Hematopoietic multipotent progenitor cell treated with erythropoietin and hydrocortisone succinate and interleukin-3 and kit ligand, for 15 days (in vitro differentiated cells): ENCODE results near the gene EPS8L1.
"Not testable (repeated sequence)": the region's sequence is repeated elsewhere in the genome, so short reads cannot be mapped to it uniquely, and the experiment has no call there.

Experiments used
- DNase-seq: peaks from one replicate; pipeline ENCODE4 v3.0.0-alpha.2; 2015; ENCODE audit warnings: low spot score

The EPS8L1 gene

DNA sequence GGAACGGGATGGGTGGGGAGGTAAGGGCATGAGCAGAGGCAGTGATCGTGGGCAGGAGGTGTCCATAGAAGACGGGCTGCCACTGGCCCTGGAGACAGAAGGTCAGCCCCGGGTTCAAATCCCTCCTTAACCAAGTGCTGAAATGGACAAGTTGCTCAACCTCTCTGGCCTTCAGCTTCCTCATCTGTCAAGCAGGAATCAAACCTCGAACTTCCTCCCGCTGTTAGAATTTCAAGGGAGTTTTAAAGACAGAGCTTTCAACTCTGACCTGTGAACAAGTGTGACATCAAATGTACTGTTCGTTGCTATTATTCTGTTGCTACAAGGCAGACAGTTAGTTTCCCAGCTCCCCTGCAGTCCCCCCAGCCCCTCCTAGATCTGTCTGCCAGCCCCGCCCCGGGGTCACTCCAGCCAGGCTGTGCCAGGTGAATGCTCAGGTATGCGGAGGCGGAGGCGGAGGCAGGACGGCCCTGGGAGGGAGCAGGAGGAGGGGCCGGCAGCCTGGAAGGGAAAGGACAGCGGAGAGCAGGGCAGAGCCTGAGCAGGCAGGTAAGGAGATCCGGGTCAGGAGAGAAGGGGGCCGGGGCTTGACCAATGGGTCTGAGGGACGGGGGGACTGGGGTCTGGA lies at the start of gene EPS8L1:
TSS of gene EPS8L1 (plus strand) at position 499 of the 628 bp plus-strand sequence. CDS start 576 bp downstream, outside the sequence.
- no peak for DNase-seq

DNA sequence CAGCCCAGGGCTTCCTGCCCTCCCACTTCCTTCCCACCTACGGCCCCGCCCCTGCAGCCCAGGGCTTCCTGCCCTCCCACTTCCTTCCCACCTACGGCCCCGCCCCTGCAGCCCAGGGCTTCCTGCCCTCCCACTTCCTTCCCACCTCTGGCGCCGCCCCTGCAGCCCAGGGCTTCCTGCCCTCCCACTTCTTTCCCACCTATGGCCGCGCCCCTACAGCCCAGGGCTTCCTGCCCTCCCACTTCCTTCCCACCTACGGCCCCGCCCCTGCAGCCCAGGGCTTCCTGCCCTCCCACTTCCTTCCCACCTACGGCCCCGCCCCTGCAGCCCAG lies 48.6 kb upstream of the EPS8L1 start:
- DNase-seq = not testable (repeated sequence)

DNA sequence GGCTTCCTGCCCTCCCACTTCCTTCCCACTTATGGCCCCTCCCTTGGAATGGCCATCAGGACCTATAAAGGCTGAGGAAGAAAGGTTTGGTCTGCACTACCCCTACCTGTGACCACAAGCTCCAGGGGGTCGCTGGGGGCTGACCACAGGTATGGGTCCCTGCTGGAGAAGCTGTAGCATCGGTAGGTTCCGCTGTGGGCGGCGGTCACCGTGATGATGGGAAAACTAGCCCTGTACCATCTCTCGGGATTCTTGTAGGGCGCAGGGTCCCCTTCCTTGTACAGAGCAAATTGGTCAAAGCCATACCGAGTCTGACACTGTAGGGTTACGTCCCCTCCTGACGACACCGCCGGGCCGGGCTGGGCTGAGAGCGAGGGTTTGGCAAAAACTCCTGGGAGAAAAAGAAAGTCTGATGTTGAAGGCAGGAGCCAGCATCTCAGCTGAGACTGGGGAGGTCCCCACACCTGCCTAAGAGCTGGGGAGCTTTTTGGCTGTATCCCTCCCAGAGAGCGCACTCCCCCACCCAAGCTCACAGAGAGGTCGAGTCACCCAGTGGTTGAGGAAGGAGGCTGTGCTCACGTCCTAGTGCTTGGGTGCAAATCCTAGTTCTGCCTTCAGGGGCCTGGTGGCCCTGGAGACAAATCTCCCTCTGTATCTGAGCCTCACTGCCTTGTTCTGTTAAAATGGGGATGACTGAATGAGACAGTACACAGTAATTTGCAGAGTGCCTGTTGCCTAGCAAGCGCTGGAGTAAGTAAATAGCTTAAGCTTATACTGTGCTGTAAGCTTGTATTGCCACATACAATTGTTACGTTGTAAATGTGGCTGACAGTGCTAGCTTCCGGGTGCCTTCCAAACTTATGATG lies 48.0 kb upstream of the EPS8L1 start:
- DNase-seq = no peak

DNA sequence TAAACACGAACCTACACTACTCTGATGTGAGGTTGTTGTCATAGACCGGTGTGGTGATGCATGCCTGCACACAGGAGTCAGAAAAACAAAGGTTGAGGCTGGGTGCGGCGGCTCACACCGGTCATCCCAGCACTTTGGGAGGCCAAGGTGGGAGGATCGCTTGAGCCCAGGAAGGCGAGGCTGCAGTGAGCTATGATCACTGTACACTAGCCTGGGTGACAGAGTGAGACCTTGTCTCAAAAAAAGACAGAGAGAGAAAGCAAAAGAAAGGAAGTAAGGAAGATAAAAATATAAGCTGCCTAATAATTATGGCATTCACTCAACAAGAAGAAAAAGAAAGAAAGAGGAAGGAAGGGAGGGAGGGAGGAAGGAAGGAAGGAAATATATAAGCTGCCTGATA lies 46.9 kb upstream of the EPS8L1 start:
- DNase-seq = no peak

DNA sequence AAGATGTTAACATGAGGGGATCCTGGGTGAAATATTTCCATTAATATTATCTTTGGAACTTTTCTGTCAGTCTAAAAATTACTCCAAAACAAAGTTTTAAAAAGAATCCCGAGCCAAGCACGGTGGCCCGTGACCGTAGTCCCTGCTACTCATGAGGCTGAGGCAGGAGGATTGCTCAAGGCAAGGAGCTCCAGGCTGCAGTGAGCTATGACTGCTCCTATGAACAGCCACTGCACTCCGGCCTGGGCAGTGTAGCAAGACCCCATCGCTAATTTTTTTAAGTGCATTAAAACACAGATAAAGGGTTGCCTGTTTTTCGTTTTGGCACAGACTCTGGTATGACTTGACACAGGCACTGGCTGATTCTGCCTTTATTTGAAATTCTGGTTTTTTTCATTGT lies 44.5 kb upstream of the EPS8L1 start:
- no peak for DNase-seq

DNA sequence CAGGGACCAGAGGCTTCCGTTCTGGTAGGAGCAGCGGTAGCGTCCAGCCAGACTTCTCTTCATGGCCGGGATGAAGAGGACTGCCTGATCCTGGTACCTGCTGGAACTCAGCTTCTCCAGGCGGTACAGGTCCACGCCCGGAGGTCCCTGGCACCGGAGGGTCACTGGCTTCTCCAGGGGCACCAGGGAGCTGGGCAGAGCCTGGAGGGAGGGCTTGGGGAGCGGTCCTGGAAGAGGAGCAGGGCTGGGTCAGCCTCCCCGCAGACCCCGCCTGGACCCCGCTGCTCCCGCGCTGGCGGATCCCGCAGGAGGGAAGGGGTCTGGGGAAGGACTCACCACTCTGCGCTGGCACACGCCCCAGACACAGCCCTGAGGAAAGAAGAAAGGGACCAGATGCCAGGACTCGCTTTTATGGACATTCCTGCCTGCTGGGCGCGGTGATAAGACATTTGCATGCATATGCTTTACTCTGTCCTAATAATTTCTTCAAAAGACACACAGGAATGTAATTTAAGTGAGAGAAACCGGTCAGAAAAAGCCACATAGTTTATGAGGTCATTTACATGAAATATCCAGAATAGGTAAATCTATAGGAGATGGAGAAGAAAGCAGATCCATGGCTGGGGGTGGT lies 43.4 kb upstream of the EPS8L1 start:
- no peak for DNase-seq

DNA sequence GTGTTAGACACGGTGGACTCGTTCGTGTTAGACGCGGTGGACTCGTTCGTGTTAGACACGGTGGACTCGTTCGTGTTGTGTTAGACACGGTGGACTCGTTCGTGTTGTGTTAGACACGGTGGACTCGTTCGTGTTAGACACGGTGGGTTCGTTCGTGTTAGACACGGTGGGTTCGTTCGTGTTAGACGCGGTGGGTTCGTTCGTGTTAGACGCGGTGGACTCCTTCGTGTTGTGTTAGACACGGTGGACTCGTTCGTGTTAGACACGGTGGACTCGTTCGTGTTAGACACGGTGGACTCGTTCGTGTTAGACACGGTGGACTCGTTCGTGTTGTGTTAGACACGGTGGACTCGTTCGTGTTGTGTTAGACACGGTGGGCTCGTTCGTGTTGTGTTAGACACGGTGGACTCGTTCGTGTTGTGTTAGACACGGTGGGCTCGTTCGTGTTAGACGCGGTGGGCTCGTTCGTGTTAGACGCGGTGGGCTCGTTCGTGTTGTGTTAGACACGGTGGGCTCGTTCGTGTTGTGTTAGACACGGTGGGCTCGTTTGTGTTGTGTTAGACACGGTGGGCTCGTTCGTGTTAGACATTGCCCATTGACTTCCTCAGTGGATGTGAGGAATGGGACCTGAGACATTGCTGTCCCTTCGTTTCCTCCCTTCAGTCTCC lies 42.6 kb upstream of the EPS8L1 start:
- not testable (repeated sequence) for DNase-seq

DNA sequence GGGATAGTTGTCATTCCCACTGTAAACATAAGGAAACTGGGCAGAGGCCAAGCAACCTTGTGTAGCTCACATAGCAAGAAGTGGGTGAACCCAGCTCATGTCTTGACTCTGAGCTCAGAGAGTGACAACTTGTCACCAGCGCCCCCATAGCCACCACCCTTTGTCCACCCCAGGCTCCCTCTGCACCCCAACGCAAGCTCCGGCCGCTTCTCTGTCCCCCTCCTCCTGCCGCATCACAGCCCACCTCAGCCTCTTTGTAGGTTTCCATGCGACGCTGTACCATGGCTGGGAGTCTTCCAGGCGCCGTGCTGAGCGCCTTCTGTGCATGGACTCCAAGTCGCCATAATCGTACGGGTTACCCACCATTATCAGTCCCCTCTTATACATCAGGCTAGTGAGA lies 40.9 kb upstream of the EPS8L1 start:
- no peak for DNase-seq

DNA sequence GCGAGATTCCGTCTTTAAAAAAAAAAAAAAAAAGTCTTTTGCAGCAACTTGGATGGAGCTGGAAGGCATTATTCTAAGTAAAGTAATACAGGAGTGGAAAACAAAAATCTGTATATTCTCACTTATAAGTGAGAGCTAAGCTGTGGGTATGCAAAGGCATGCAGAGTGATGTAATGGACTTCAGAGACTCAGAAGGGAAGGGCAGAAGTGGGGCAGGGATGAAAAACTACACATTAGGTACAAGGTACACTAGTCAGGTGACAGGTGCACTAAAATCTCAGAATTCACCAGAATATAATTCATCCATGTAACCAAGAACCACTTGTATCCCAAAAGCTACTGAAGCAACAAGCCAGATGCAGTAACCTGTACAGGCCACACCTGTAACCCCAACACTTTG lies 39.6 kb upstream of the EPS8L1 start:
- no peak for DNase-seq

DNA sequence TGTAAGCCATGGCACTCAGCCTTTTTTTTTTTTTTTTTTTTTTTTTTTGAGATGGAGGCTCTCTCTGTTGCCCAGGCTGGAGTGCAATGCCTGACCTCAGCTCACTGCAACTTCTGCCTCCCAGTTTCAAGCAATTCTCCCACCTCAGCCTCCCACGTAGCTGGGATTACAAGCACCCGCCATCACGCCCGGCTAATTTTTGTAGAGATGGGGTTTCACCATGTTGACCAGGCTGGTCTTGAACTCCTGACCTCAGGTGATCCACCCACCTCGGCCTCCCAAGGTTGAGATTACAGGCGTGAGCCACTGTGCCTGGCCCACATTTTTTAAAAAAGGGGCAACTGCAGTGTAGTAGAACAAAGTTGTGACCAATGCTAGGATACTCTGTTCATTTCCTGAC lies 38.1 kb upstream of the EPS8L1 start:
- DNase-seq = not testable (repeated sequence)

DNA sequence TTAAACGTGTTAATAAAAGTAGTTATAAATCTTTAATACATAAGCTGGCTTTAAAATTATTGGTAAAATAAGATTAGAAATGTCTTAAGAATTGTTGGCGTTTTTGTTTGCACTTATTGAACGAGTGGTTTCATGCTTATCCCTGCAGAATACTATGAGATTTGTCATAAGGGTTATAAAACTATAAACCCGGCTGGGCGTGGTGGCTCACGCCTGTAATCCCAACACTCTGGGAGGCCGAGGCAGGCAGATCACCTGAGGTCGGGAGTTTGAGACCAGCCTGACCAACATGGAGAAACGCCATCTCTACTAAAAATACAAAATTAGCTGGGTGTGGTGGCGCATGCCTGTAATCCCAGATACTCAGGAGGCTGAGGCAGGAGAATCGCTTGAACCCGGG lies 35.0 kb upstream of the EPS8L1 start:
- DNase-seq = not testable (repeated sequence)

DNA sequence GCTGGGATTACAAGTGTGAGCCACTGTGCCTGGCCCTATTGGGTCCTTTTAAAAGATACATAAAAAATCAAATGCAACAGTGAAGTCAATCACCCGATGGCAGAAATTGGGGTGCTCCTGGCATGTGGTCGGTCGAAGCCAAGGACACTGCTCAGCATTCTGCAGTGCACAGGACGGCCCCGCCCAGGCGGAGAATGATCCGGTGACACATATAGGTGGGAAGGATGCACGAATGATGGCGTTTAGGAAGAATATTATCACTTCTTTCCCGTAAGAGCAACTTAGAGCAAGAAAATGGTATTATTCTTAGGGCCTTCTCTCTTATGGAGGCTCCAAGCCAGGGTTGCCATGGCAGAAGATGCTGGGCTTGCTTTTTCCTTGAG lies 34.4 kb upstream of the EPS8L1 start:
- no peak for DNase-seq

DNA sequence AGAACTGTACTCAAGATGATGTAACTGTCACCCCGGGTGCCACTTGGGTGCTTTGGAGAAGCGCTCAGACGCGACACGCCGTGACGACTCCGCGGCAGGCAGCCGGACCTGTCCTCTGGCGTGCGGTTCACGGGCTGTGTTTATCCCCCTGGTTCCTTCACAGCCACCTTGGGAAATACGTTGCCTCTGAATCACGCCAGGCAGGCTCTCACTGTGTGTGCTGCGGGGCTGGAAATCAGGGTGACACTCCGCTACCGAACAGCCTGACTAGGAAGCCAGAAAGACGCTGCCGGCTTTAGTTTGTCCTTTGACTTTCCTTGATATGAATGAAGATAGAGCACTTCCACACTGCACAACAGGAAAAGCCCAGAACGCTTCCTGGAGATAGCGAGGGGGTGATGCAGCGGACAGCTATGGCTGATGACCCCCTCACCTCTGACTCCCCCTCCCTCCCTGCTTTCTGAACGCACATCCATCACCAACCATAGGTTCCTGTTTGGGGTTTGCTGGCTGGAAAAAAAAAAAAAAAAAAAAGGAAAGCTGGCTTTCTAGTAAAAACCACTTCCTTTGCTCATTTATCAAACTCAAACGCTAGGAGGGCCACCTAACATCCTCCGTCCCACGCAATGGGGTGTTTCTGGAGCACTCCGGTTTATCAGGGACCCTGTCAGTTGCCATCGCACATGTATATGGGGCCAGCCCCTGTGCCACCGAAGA lies 33.9 kb upstream of the EPS8L1 start:
- no peak for DNase-seq

DNA sequence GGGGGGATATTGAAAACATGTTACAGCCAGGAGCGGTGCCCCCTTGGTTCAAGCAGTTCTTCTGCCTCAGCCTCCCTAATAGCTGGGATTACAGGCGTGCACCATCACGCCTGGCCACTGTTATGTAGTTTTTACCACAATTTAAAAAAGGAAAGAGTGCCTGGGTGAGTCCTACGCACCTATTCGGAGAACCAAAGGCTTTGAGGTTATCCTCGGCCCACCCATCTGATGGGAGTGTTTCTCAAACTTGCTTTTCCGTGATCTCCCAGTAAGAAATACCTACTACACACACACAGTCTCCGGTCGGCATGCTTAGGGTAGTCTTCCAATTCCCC lies 33.4 kb upstream of the EPS8L1 start:
- DNase-seq = no peak

DNA sequence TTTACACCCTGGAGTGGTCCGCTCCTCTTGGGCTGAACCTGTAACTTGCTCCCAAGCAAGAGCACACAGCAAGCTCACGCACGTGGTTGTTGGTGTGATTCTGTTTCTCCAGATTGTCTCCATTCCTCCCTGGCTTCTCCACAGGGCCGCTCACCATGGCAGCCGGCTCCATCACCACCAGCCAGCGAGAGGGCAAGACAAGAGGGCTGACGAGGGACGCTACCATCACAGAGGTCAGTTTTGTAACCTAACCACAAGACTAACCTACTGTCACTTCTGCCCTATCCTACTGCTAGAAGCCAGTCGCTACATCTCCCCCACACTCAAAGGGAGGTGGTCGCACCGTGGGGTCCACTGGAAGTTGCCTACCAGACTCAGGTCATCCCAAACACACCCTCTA lies 33.0 kb upstream of the EPS8L1 start:
- DNase-seq = no peak

DNA sequence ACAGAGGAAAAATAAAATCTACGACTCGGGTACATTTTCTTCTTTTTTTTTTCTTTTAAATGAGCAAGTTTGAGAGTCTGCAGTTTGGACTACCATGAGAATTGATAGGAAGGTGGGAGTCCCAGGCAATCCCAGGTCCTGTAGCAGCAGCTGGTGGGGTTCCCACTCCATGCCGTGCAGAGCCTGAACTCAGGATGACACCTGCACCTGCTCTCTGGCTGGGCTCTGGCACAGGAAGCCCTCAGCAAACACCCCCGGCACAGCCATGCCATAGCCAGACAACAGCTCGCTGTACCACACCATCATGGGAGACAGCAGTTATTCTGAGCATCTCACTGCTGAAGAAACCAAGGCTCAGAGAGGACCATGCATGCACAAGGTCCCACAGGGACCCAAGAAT lies 31.4 kb upstream of the EPS8L1 start:
- DNase-seq = no peak

DNA sequence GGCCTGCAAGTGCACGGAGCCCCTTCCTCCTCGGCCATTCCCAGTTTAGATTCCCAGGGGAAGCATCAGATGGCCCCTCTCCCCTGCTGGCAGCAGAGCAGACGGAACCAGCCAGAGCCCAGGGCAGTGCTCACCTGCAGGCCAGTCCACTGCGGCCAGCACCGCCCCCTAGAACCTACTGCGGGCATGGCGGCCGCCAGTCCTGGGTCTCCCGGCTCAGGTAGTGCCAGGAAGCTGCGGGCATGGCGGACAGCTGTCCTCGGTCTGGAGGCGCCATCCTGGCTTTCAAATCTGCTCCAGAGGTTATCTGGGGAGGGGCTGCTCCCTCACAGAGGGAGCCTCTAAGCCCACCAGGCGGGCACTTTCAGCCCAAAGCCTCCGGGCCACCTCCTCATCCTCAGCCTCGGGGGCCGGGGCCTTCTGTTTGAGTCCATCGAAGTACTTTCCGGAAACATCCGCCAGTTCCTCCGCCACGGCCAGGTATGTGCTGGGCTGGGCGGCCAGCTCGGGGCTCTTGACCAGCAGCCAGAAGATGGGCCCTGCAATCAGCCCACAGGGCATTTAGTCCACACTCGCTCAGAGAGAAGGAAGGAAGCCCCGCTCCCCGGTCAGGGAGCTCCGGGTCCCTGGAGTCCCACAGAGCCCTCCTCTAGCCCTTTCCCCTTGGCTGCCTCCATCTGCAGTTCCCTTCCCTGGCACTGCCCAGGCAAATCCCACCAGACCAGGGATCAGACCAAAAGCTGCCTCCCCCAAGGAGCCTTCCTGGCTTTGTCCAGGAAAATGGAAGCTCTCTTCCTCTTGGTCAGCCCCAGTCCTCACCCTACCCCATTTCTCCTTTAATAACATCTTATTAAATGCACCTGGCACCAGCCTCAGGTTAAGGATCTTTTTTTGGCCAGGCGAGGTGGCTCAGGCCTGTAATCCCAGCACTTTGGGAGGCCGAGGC lies 30.6 kb upstream of the EPS8L1 start:
- no peak for DNase-seq

DNA sequence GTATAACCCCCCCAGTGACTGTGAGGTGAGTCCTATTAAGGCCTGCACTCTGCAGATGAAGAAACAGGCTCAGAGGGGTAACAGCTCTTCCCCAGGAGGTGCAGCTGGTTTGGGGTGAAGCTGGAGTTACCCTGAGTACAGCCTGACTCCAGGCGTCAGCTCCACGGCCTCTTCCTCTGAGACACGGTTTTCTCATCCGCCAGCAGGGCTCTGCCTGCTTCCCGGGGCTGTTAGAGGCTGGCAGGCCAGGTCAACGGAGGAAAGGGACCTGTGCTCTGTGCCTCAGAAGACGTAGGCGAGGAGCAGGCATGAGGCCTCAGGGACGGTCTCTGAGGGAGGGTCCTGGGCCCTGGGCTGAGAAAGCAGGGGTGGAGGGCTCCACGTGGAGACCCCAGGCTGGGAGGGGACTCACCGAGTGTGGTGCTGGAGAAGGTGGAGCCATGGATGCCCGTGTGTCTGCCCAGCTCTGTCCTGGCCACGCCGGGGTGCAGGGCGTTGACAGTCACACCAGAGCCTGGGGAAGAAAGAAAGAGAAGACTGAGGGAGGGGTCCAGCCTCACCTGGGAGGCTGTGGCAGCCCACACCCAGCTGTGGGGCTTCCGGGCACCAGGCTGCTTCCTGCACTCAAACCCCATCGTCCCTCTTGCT lies 28.6 kb upstream of the EPS8L1 start:
- no peak for DNase-seq

DNA sequence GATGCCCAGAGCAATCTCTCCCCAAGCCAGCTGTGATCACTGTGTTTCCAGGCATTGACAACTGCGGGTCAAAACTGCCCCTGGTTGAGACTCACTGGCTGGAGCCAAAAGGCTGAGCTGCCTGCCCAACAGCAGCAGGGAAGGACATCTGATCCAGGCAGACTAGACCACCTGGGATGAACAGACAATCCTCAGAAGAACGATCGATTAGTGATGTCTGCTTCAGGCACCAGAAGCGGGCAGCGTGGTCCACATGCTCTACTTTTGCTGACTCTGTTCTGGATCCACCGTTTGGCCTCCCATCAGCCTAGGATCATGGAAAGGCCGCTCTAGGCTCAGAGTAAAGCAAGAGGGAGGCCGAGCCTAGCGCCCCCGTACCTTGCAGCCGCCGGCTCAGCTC lies 27.7 kb upstream of the EPS8L1 start:
- DNase-seq = no peak

DNA sequence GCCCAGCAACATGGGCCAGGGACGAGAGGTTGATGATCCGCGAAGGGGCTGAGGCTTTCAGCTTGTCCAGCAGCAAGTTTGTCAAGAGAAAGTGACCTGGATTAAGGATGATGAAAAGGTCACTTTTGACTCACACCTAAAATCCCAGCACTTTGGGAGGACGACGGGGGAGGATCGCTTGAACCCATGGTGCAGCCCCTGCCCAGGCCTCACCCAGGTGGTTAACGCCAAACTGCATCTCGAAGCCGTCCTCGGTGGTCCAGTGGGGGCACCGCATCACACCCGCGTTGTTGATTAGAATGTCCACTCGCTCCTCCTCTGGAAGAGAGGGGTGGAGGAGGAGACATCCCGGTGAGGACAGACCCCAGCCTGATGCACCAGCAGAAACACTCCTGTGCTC lies 27.2 kb upstream of the EPS8L1 start:
- DNase-seq = no peak
